IMR-90 (cell line): ENCODE results near the gene CDK13. TPM values are rescaled to one million over a fixed set of nuclear protein-coding genes. Genes with fewer than 3 reads are reported as not detected.

Experiments
- ATAC-seq: fragments of 200-7000 bp; cut with Tn5 transposase; 2 replicates; pipeline ENCODE4 v1.9.1; 2020; ENCODE audit warnings: low read depth, mild to moderate bottlenecking, moderate library complexity
- BruUV-seq: library from RNA; stranded (reverse); fragments of 400-500 nt; replicated peaks from 2 replicates; lab custom pipeline; 2021; lab: Mats Ljungman, UMichigan
- CTCF ChIA-PET: fragments of 300-600 bp; formaldehyde crosslinking; extraction: SDS; loops from one replicate; lab custom pipeline; 2021; ENCODE audit warnings: antibody characterized with exemption; lab: Yijun Ruan, JAX
- POLR2A ChIA-PET: fragments of 300-600 bp; sonication (Branson Sonifier 250); formaldehyde crosslinking; loops from one replicate; lab custom pipeline; 2022; ENCODE audit warnings: antibody characterized with exemption; ENCODE audit not compliant: unreplicated experiment; lab: Charles Lee
- DNase-seq: peaks from one replicate; pipeline ENCODE4 v3.0.0; 2013
- H2AFZ ChIP-seq: replicated peaks from 2 replicates; pipeline ENCODE3; 2013; ENCODE audit warnings: low read length, mild to moderate bottlenecking; ENCODE audit not compliant: poor library complexity
- H2AK5ac ChIP-seq: 2 replicates; pipeline ENCODE4 v1.6.1; 2013; ENCODE audit warnings: low read depth, low read length, inconsistent platforms
- H2AK9ac ChIP-seq: replicated peaks from 2 replicates; pipeline ENCODE3; 2013; ENCODE audit warnings: mild to moderate bottlenecking, low read depth, low read length, moderate library complexity; ENCODE audit not compliant: poor library complexity
- H2BK120ac ChIP-seq: 2 replicates; pipeline ENCODE4 v1.6.1; 2013; ENCODE audit warnings: low read depth, low read length, inconsistent platforms
- H2BK15ac ChIP-seq: 3 replicates; pipeline ENCODE4 v1.6.1; 2013; ENCODE audit warnings: low read depth, low read length, inconsistent platforms
- H2BK20ac ChIP-seq: 2 replicates; pipeline ENCODE4 v1.6.1; 2013; ENCODE audit warnings: low read depth, mild to moderate bottlenecking, inconsistent platforms, low read length, moderate library complexity
- H2BK5ac ChIP-seq: 2 replicates; pipeline ENCODE4 v1.6.1; 2013; ENCODE audit warnings: mild to moderate bottlenecking, low read depth, low read length, inconsistent platforms; ENCODE audit not compliant: poor library complexity, severe bottlenecking
- H3K14ac ChIP-seq: replicated peaks from 2 replicates; pipeline ENCODE4 v1.6.1; 2013; ENCODE audit warnings: low read depth, low read length, inconsistent platforms
- H3K18ac ChIP-seq: 2 replicates; pipeline ENCODE4 v1.6.1; 2013; ENCODE audit warnings: low read depth, low read length, control low read depth
- H3K23ac ChIP-seq: 2 replicates; pipeline ENCODE4 v1.6.1; 2013; ENCODE audit warnings: low read depth, low read length, inconsistent platforms
- H3K27ac ChIP-seq: 2 replicates; pipeline ENCODE4 v1.5.1; 2013; ENCODE audit warnings: mild to moderate bottlenecking, control low read depth, low read length; ENCODE audit not compliant: insufficient read depth
- H3K27me3 ChIP-seq: 2 replicates; pipeline ENCODE4 v1.6.1; 2013; ENCODE audit warnings: low read length; ENCODE audit not compliant: control insufficient read depth, insufficient read depth
- H3K36me3 ChIP-seq: 2 replicates; pipeline ENCODE4 v1.6.1; 2013; ENCODE audit warnings: low read length, mixed read lengths; ENCODE audit not compliant: control insufficient read depth, insufficient read depth
- H3K4ac ChIP-seq: 2 replicates; pipeline ENCODE4 v1.6.1; 2013; ENCODE audit warnings: low read depth, low read length, inconsistent platforms
- H3K4me1 ChIP-seq: 2 replicates; pipeline ENCODE4 v1.6.1; 2013; ENCODE audit warnings: low read length, mixed read lengths; ENCODE audit not compliant: control insufficient read depth, insufficient read depth
- H3K4me2 ChIP-seq: 2 replicates; pipeline ENCODE4 v1.6.1; 2013; ENCODE audit warnings: low read depth, mild to moderate bottlenecking, control low read depth, low read length, moderate library complexity
- H3K4me3 ChIP-seq: 2 replicates; pipeline ENCODE4 v1.5.1; 2013; ENCODE audit warnings: low read depth, mild to moderate bottlenecking, control low read depth, low read length, moderate library complexity; ENCODE audit not compliant: insufficient read depth
- H3K56ac ChIP-seq: 2 replicates; pipeline ENCODE4 v1.6.1; 2013; ENCODE audit warnings: low read length, inconsistent platforms; ENCODE audit not compliant: insufficient read depth; ENCODE audit errors: extremely low read depth
- H3K79me1 ChIP-seq, 2 experiments: 2 replicates each; pipeline ENCODE4 v1.6.1; 2013; ENCODE audit warnings: low read length in 2 of 2, inconsistent platforms in 1 of 2, low read depth in 1 of 2
- H3K9ac ChIP-seq: 2 replicates; pipeline ENCODE4 v1.6.1; 2013; ENCODE audit warnings: low read depth, low read length, control low read depth
- H3K9me1 ChIP-seq: 2 replicates; pipeline ENCODE4 v1.6.1; 2013; ENCODE audit warnings: low read length, inconsistent platforms; ENCODE audit not compliant: insufficient read depth
- H3K9me3 ChIP-seq: 2 replicates; pipeline ENCODE4 v1.6.1; 2013; ENCODE audit warnings: low read length; ENCODE audit not compliant: control insufficient read depth, insufficient read depth
- H4K20me1 ChIP-seq: 2 replicates; pipeline ENCODE4 v1.6.1; 2013; ENCODE audit warnings: low read length, inconsistent platforms; ENCODE audit not compliant: insufficient read depth
- H4K5ac ChIP-seq: 2 replicates; pipeline ENCODE4 v1.6.1; 2013; ENCODE audit warnings: mild to moderate bottlenecking, low read depth, low read length, control low read depth
- H4K8ac ChIP-seq, 2 experiments: 2 replicates each; pipeline ENCODE4 v1.6.1; 2013; ENCODE audit warnings: low read depth in 2 of 2, low read length in 2 of 2, control low read depth in 1 of 2, inconsistent platforms in 1 of 2
- H4K91ac ChIP-seq: 2 replicates; pipeline ENCODE4 v1.6.1; 2013; ENCODE audit warnings: low read depth, low read length, inconsistent platforms; ENCODE audit not compliant: insufficient read depth
- CEBPB ChIP-seq: IDR thresholded peaks from 2 replicates; pipeline ENCODE4 v1.6.1; 2012; ENCODE audit warnings: low read depth, low read length, improper control_type of control experiment
- CHD1 ChIP-seq: IDR thresholded peaks from 2 replicates; pipeline ENCODE4 v1.6.1; 2012; ENCODE audit warnings: low read depth, low read length, improper control_type of control experiment
- CTCF ChIP-seq: conservative IDR thresholded peaks from 2 replicates; pipeline ENCODE4 v1.5.1; 2012; ENCODE audit warnings: mild to moderate bottlenecking, low read depth, low read length, improper control_type of control experiment
- ELK1 ChIP-seq: fragments of 150-350 bp; IDR thresholded peaks from 2 replicates; pipeline ENCODE4 v1.6.1; 2016; ENCODE audit warnings: low read depth, mild to moderate bottlenecking, low read length, moderate library complexity, borderline replicate concordance
- FOS ChIP-seq: fragments of 150-350 bp; IDR thresholded peaks from 2 replicates; pipeline ENCODE4 v1.6.1; 2016; ENCODE audit warnings: low read depth, low read length
- MAFK ChIP-seq: IDR thresholded peaks from 2 replicates; pipeline ENCODE4 v1.6.1; 2012; ENCODE audit warnings: low read depth, low read length, improper control_type of control experiment
- MAZ ChIP-seq: IDR thresholded peaks from 2 replicates; pipeline ENCODE4 v1.6.1; 2012; ENCODE audit warnings: low read depth, mild to moderate bottlenecking, low read length, improper control_type of control experiment, moderate library complexity, borderline replicate concordance
- MXI1 ChIP-seq: IDR thresholded peaks from 2 replicates; pipeline ENCODE4 v1.6.1; 2012; ENCODE audit warnings: low read depth, mild to moderate bottlenecking, low read length, moderate library complexity, borderline replicate concordance
- NFE2L2 ChIP-seq: fragments of 150-350 bp; IDR thresholded peaks from 2 replicates; pipeline ENCODE4 v1.6.1; 2016; ENCODE audit warnings: low read depth, mild to moderate bottlenecking, low read length
- POLR2A ChIP-seq: IDR thresholded peaks from 2 replicates; pipeline ENCODE4 v1.6.1; 2012; ENCODE audit warnings: mild to moderate bottlenecking, low read depth, low read length
- RAD21 ChIP-seq: IDR thresholded peaks from 2 replicates; pipeline ENCODE4 v1.6.1; 2012; ENCODE audit warnings: low read length, improper control_type of control experiment
- RCOR1 ChIP-seq: IDR thresholded peaks from 2 replicates; pipeline ENCODE4 v1.6.1; 2012; ENCODE audit warnings: mild to moderate bottlenecking, low read length, improper control_type of control experiment; ENCODE audit not compliant: insufficient replicate concordance
- SMC3 ChIP-seq: fragments of 150-350 bp; IDR thresholded peaks from 2 replicates; pipeline ENCODE4 v1.6.1; 2016; ENCODE audit warnings: low read depth, mild to moderate bottlenecking, antibody characterized with exemption, low read length, moderate library complexity
- USF2 ChIP-seq: fragments of 150-350 bp; IDR thresholded peaks from 2 replicates; pipeline ENCODE4 v1.6.1; 2017; ENCODE audit warnings: mild to moderate bottlenecking, antibody characterized with exemption, low read length, low read depth
- WGBS, 2 experiments: methylation state at CpG; one replicate each; pipeline versions ENCODE4 v1.1.5 to v1.1.7; 2013; ENCODE audit warnings: missing lambda C conversion rate in 2 of 2; ENCODE audit not compliant: insufficient read length in 1 of 2; ENCODE audit errors: extremely low coverage in 2 of 2; 5-methylcytosine and 5-hydroxymethylcytosine counted together
- dilution Hi-C: fragments of 300-500 bp; cut with HindIII; formaldehyde crosslinking; loops from one replicate; pipeline ENCODE4 v1.14.3; 2018; ENCODE audit warnings: low sequenced_read_pairs; ENCODE audit not compliant: unreplicated experiment
- in situ Hi-C: fragments of 300-500 bp; cut with MboI; formaldehyde crosslinking; loops from 3 replicates; pipeline ENCODE4 v1.14.3; 2019; ENCODE audit warnings: low sequenced_read_pairs, inconsistent platforms, mixed read lengths
- intact Hi-C: fragments of 100-400 bp; cut with micrococcal nuclease; formaldehyde crosslinking; loops from 2 replicates; pipeline ENCODE4 v1.10.0; 2022
- polyA plus RNA-seq, 3 experiments: library from polyadenylated mRNA; depleted of rRNA; stranded (reverse); fragments of >200 nt; gene quantifications; 2 replicates each; pipeline ENCODE4 v1.2.3, GENCODE V29; 2012; ENCODE audit warnings: low replicate concordance in 1 of 3
- total RNA-seq: library from RNA; depleted of rRNA; stranded (reverse); fragments of >200 nt; gene quantifications from 2 replicates; pipeline ENCODE4 v1.2.3, GENCODE V29; 2012

CDK13 gene
- total and polyA plus RNA-seq, 2 of the 4 experiments (the other 2 are of a cell fraction), result 20.1 to 50.4 TPM

- no peak overlapping the region for H2AK9ac ChIP-seq
- H3K79me1 ChIP-seq, result no peaks in the 10 kb centered on the region
- H3K18ac ChIP-seq, result no peak overlapping the region
- no peak overlapping the region for H2AK5ac ChIP-seq
- H4K20me1 ChIP-seq, result no peaks in the 10 kb centered on the region
- no peaks in the 10 kb centered on the region for H3K9me3 ChIP-seq
- no peaks in the 10 kb centered on the region for H3K4me1 ChIP-seq
- BruUV-seq, result no TSS peak
- no CpG with 5 or more reads among the region's 3 CpGs for WGBS, 2 experiments
- no peaks in the 10 kb centered on the region for H3K9me1 ChIP-seq
- no peak overlapping the region for H4K5ac ChIP-seq
- POLR2A ChIA-PET, result no interaction called here
- no peaks in the 10 kb centered on the region for H3K36me3 ChIP-seq
- DNase-seq (no peak), ATAC-seq (no peak)
- no peak overlapping the region for H2BK5ac ChIP-seq
- H4K91ac ChIP-seq, result no peak overlapping the region
- TF ChIP-seq USF2, result no peak
- TF ChIP-seq MAZ, result no peak
- no peak for TF ChIP-seq POLR2A
- no peak for TF ChIP-seq CHD1
- no peak for TF ChIP-seq MAFK
- no peak for TF ChIP-seq MXI1
- no peak for TF ChIP-seq CTCF
- no peak for TF ChIP-seq SMC3
- no peak for TF ChIP-seq CEBPB
- TF ChIP-seq NFE2L2, result no peak
- no peak for TF ChIP-seq ELK1
- TF ChIP-seq RCOR1, result no peak
- no peak for TF ChIP-seq FOS
- TF ChIP-seq RAD21, result no peak
- H2AFZ ChIP-seq, result no peak overlapping the region
- H3K4me3 ChIP-seq, result no peak overlapping the region
- H3K4ac ChIP-seq, result no peak overlapping the region
- CTCF ChIA-PET, result no interaction called here
- H3K27ac ChIP-seq, result no peak overlapping the region
- H3K23ac ChIP-seq, result no peak overlapping the region
- no peak overlapping the region for H3K4me2 ChIP-seq
- H2BK15ac ChIP-seq, result no peak overlapping the region
- intact Hi-C loops, result no loop called here
- no peak overlapping the region for H3K9ac ChIP-seq
- dilution Hi-C loops, result no loop called here
- H3K27me3 ChIP-seq, result peaks cover 7% of the 10 kb centered on the region; the same call in 1 of the 2 replicates
- H3K14ac ChIP-seq, result no peak overlapping the region
- no peak overlapping the region for H4K8ac ChIP-seq
- in situ Hi-C loops, result no loop called here
- H2BK120ac ChIP-seq, result no peak overlapping the region
- no peak overlapping the region for H2BK20ac ChIP-seq
- H3K56ac ChIP-seq, result no peak overlapping the region
These were observed 13.3 kb upstream of the CDK13 start for GRCh38 chr7:39936761-39937160.
